ENCODE measurements around the gene ATAD3C. TPM values are rescaled to one million over a fixed set of nuclear protein-coding genes. Genes with fewer than 3 reads are reported as not detected.
A peak's percentile ranks its signal among the peaks of the same experiment; 100 is the strongest.
"Not testable (repeated sequence)": the region's sequence is repeated elsewhere in the genome, so short reads cannot be mapped to it uniquely, and the experiment has no call there.

The ATAD3C gene
- total and polyA plus RNA-seq, 7 donors, result under 0.01 to 1.5 (median 0.45) TPM; not detected in 1

DNA sequence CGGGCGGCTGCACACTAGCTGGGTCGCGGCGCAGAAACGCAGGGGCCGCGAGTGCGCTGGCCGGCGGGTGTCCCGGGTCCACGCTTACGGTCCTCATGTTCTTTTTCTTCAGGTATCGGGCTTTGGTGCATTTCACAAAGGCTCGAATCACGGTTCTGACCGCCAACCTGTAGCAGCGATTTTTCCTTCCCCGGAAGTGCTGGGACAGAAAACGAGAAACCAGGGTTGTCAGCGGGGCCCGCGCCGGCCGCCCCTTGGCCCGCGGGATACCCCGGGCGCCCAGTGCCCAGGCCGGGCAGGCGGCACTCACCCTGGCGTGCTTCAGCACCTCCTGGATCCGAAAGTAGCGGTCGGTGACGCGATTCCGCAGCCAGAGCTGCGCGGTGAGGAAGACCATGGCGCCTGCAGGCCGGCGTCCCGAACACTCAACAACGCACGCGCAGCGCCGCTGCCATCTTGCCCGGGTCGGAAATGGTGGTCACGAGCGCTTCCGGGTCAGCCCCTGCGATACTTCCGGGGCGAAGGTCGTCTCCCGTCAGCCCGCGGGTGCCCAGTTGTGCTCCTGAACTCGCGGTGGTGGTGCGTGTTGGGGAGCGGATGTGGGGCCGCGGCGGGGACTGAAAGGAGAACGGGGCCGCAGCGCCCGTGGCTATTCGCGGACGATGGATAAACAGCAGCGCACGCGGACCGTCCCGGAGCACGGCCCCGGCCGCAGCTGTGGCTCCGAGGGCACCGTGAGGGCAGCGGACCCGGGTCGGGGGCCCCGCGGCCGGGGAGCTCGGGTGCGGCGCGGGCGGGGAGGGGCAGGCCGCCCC lies 42.5 kb upstream of the ATAD3C start, which contains the start of gene MRPL20:
Gene MRPL20, minus strand, starts transcription at position 473 of the 815 bp plus-strand sequence. Its CDS starts 76 bp downstream, at position 397.
- H3K9me3 ChIP-seq, result no peaks in the 10 kb centered on the region
- H3K27ac ChIP-seq, result peak within 1 kb of the TSS; percentile 86 to 95 (median 93)
- peak; percentile 97 for DNase-seq
- no peaks in the 10 kb centered on the region for H3K27me3 ChIP-seq
- WGBS, 2 donors, result 1% methylated on average over 98 of the region's 98 CpGs
- H3K4me3 ChIP-seq, result peak within 1 kb of the TSS; percentile 85 to 99 (median 96)
- TF ChIP-seq POLR2AphosphoS5 (IDR thresholded peaks at IDR 0.05) (peak; percentile 87 to 96 (median 94)), POLR2A (IDR thresholded peaks at IDR 0.05) (peak; percentile 51 to 80), CTCF (IDR thresholded peaks at IDR 0.05) (no peak), EP300 (IDR thresholded peaks at IDR 0.05) (no peak)
- H3K4me1 ChIP-seq, result peaks cover 0 to 44% (median 37%) of the 10 kb centered on the region in 4 donors
- intact Hi-C loops (cut with DNase I), result no loop called here
- peaks cover 0 to 37% (median 18%) of the 10 kb centered on the region in 4 donors for H3K36me3 ChIP-seq

- TF ChIP-seq POLR2AphosphoS5 (IDR thresholded peaks at IDR 0.05), result no peak
- no peak for TF ChIP-seq POLR2A (IDR thresholded peaks at IDR 0.05)
- peak in 2 of 4 experiments; percentile 17 to 26 for TF ChIP-seq CTCF (IDR thresholded peaks at IDR 0.05)
- TF ChIP-seq EP300 (IDR thresholded peaks at IDR 0.05), result no peak
- Histone ChIP-seq H3K36me3 (peaks cover 0 to 29% (median 14%) of the 10 kb centered on the region in 4 donors), H3K27me3 (no peaks in the 10 kb centered on the region), H3K9me3 (no peaks in the 10 kb centered on the region), H3K4me1 (peaks cover 0 to 44% (median 37%) of the 10 kb centered on the region in 4 donors), H3K4me3 (peak overlapping the region; percentile 85 to 99 (median 96)), H3K27ac (peak overlapping the region; percentile 86 to 95 (median 93))
- DNase-seq, result no peak
- 11 to 15% methylated on average over 41 of the region's 41 CpGs for WGBS, 2 donors
- intact Hi-C loops (cut with DNase I), result no loop called here
Measured at GRCh38 chr1:1407636-1408318, 41.7 kb upstream of the ATAD3C start.

DNA sequence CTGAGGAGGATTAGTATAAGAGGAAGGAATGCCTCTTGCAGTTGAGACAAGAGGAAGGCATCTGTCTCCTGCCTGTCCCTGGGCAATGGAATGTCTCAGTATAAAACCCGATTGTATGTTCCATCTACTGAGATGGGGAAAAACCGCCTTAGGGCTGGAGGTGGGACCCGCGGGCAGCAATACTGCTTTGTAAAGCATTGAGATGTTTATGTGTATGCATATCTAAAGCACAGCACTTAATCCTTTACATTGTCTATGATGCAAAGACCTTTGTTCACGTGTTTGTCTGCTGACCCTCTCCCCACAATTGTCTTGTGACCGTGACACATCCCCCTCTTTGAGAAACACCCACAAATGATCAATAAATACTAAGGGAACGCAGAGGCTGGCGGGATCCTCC lies 39.3 kb upstream of the ATAD3C start:
- H3K27ac ChIP-seq; H3K4me3 ChIP-seq; DNase-seq; H3K9me3 ChIP-seq; H3K27me3 ChIP-seq; H3K36me3 ChIP-seq; intact Hi-C loops (cut with DNase I): not testable (repeated sequence)
- H3K4me1 ChIP-seq, result peaks cover 0 to 36% (median 33%) of the 10 kb centered on the region in 4 donors
- 83 to 88% methylated on average over 8 of the region's 8 CpGs for WGBS, 2 donors

- H3K9me3 ChIP-seq, result no peaks in the 10 kb centered on the region
- H3K27ac ChIP-seq, result no peak overlapping the region
- TF ChIP-seq CTCF (IDR thresholded peaks at IDR 0.05) (no peak), POLR2AphosphoS5 (IDR thresholded peaks at IDR 0.05) (no peak), EP300 (IDR thresholded peaks at IDR 0.05) (no peak), POLR2A (IDR thresholded peaks at IDR 0.05) (no peak)
- intact Hi-C loops (cut with DNase I), result no loop called here
- DNase-seq, result no peak
- H3K36me3 ChIP-seq, result no peaks in the 10 kb centered on the region
- no peaks in the 10 kb centered on the region for H3K27me3 ChIP-seq
- H3K4me1 ChIP-seq, result peaks cover 0 to 22% (median 20%) of the 10 kb centered on the region in 4 donors
- WGBS, 2 donors, result 95 to 97% methylated on average over 13 of the region's 13 CpGs
- no peak overlapping the region for H3K4me3 ChIP-seq
Measured at GRCh38 chr1:1411626-1412025, 37.9 kb upstream of the ATAD3C start.

GRCh38 chr1:1412311-1412902 lies 37.1 kb upstream of the ATAD3C start:
- intact Hi-C loops (cut with DNase I); H3K27me3 ChIP-seq; DNase-seq; H3K27ac ChIP-seq; H3K9me3 ChIP-seq; H3K36me3 ChIP-seq; H3K4me3 ChIP-seq: not testable (repeated sequence)
- 95 to 96% methylated on average over 11 of the region's 11 CpGs for whole genome bisulfite sequencing, 2 donors
- peaks cover 0 to 21% (median 19%) of the 10 kb centered on the region in 4 donors for H3K4me1 ChIP-seq

Data from sigmoid colon (tissue), 7 donors.